Type B pancreatic cell (in vitro differentiated cells): ENCODE results near the gene INPP5A. TPM values are rescaled to one million over a fixed set of nuclear protein-coding genes. Genes with fewer than 3 reads are reported as not detected.
"Not testable (repeated sequence)": the region's sequence is repeated elsewhere in the genome, so short reads cannot be mapped to it uniquely, and the experiment has no call there.

ENCODE experiments used
- DNase-seq: peaks from one replicate; pipeline ENCODE4 v3.0.0; 2021; ENCODE audit warnings: mixed read lengths; ENCODE audit not compliant: unreplicated experiment; ENCODE audit errors: extremely low spot score
- H3K27ac Mint-ChIP-seq: 2 replicates; pipeline ENCODE4 v1.8.0; 2021; ENCODE audit warnings: mild to moderate bottlenecking, mixed read lengths
- H3K27me3 Mint-ChIP-seq: 2 replicates; pipeline ENCODE4 v1.8.0; 2021; ENCODE audit warnings: mixed read lengths
- H3K36me3 Mint-ChIP-seq: 2 replicates; pipeline ENCODE4 v1.8.0; 2021; ENCODE audit warnings: mixed read lengths
- H3K4me1 Mint-ChIP-seq: one replicate; pipeline ENCODE4 v1.8.0; 2021; ENCODE audit warnings: mixed read lengths; ENCODE audit not compliant: unreplicated experiment
- H3K4me3 Mint-ChIP-seq: 2 replicates; pipeline ENCODE4 v1.8.0; 2021; ENCODE audit warnings: mild to moderate bottlenecking, mixed read lengths
- H3K9me3 Mint-ChIP-seq: 2 replicates; pipeline ENCODE4 v1.8.0; 2021; ENCODE audit warnings: mixed read lengths
- total RNA-seq: library from RNA; stranded (reverse); gene quantifications from 2 replicates; pipeline ENCODE4 v1.2.1, GENCODE V29; 2021; ENCODE audit warnings: low replicate concordance
- TF ChIP-seq, protein P1 (sequence below): fragments of 200-600 bp; sonication (generic); conservative IDR thresholded peaks from 2 replicates; pipeline ENCODE4 v1.5.0; 2021; ENCODE audit warnings: antibody characterized with exemption, mild to moderate bottlenecking

The INPP5A gene
- total RNA-seq, 1 donor from 2014 or later = 26.6 TPM

DNA sequence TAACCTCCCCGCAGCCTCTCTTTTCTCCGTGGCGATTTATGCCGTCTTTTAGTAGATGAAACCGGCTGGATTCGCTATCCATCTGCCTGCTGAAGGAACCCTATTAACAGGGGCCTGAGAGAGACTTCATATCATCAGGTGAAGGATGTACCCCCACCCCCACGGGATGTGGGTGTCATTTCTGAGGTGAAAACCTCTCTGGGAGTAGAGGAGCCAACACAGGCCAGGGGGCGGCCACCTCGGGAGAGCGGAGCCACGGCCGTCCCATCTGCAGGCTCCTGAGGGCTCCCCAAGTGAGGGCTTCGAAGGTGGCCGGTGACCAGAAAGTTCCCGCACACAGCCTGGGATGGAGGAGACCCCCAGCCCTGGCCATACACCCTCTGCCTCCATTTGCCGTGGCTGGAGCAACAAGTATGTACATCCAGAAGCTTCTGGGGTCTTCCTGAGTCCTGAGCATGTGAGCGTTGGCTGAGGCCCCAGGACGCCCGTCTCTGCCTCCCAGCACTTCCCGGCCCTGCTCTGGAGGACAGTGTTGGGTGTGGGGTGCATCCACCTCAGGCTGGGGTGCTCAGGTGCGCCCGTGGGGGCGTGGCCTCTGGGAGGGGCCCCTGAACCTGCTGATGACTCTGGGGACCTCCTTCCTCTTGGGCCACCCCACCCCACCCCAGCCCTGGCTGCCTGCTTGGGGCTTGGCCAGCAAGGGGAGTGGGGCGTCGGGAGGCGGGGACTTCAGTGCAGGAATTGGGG, 163.7 kb downstream of the INPP5A start:
- peaks cover 18% of the 10 kb centered on the region for H3K36me3 Mint-ChIP-seq
- H3K27me3 Mint-ChIP-seq = peaks cover 3% of the 10 kb centered on the region
- peak; percentile 63 for DNase-seq
- peaks cover 15% of the 10 kb centered on the region for H3K4me1 Mint-ChIP-seq
- peaks cover 7% of the 10 kb centered on the region for H3K9me3 Mint-ChIP-seq
- TF ChIP-seq, protein P1, sequence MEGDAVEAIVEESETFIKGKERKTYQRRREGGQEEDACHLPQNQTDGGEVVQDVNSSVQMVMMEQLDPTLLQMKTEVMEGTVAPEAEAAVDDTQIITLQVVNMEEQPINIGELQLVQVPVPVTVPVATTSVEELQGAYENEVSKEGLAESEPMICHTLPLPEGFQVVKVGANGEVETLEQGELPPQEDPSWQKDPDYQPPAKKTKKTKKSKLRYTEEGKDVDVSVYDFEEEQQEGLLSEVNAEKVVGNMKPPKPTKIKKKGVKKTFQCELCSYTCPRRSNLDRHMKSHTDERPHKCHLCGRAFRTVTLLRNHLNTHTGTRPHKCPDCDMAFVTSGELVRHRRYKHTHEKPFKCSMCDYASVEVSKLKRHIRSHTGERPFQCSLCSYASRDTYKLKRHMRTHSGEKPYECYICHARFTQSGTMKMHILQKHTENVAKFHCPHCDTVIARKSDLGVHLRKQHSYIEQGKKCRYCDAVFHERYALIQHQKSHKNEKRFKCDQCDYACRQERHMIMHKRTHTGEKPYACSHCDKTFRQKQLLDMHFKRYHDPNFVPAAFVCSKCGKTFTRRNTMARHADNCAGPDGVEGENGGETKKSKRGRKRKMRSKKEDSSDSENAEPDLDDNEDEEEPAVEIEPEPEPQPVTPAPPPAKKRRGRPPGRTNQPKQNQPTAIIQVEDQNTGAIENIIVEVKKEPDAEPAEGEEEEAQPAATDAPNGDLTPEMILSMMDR = no peak
- no peak overlapping the region for H3K27ac Mint-ChIP-seq
- peak overlapping the region; percentile 27 for H3K4me3 Mint-ChIP-seq

GRCh38 chr10:132701846-132702190, 164.2 kb downstream of the INPP5A start:
- peak; percentile 47 for DNase-seq
- Mint-ChIP-seq H3K9me3 (peaks cover 9% of the 10 kb centered on the region), H3K4me3 (no peak overlapping the region), H3K36me3 (peaks cover 19% of the 10 kb centered on the region), H3K27me3 (peaks cover 3% of the 10 kb centered on the region), H3K27ac (no peak overlapping the region), H3K4me1 (peaks cover 15% of the 10 kb centered on the region)
- TF ChIP-seq, protein P1 = no peak

- peak; percentile 66 for DNase-seq
- no peak overlapping the region for H3K4me3 Mint-ChIP-seq
- TF ChIP-seq, protein P1 = no peak
- no peak overlapping the region for H3K27ac Mint-ChIP-seq
- peaks cover 9% of the 10 kb centered on the region for H3K9me3 Mint-ChIP-seq
- H3K36me3 Mint-ChIP-seq = peaks cover 19% of the 10 kb centered on the region
- H3K27me3 Mint-ChIP-seq = peaks cover 3% of the 10 kb centered on the region
- peaks cover 14% of the 10 kb centered on the region for H3K4me1 Mint-ChIP-seq
These were observed 165.2 kb downstream of the INPP5A start for GRCh38 chr10:132702601-132703418.

GRCh38 chr10:132703419-132704007, 165.9 kb downstream of the INPP5A start:
- Mint-ChIP-seq H3K9me3 (peaks cover 9% of the 10 kb centered on the region), H3K27ac (no peak overlapping the region), H3K4me1 (peaks cover 11% of the 10 kb centered on the region), H3K36me3 (peaks cover 21% of the 10 kb centered on the region), H3K27me3 (peaks cover 1% of the 10 kb centered on the region), H3K4me3 (no peak overlapping the region)
- TF ChIP-seq, protein P1 = no peak
- peak; percentile 50 for DNase-seq

DNA sequence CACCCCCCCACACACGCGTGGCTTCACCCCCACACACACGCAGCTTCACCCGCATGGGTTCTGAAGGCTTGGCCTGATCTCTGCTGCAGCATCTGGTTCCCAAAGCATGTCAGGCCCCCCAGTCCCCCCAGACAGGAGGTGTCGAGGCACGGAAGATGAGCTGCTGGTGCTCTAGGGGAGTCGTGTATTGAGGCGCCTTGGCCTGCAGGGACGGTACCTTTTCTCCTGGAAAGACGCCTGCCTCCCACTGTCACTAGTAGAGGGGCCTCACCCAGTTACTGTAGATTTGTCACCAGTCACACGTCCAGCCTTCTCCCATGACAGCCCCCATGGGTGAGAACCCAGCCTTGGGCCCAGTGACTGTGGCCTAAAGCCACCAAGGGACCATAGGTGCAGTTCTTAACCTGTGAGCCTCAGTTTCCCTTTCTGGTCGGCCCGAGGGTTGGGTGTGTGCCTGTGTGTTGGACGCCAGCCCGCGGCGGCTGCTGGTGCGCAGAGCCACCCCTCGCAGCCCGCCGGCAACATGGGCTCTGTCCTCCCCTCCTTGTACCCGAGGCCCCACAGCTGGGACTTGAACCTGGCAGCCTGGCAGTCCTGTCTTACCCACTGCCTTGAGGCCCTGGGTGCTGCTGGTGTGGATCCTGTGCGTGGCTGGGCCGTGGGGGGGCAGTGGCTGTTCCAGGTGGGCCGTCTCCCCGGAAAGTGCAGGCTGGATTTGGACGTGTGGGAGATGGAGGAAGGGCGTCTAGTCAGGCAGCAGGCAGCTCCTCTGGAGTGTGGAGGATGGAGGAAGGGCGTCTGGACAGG, 166.6 kb downstream of the INPP5A start:
- Mint-ChIP-seq H3K27me3 (no peaks in the 10 kb centered on the region), H3K27ac (no peak overlapping the region)

DNA sequence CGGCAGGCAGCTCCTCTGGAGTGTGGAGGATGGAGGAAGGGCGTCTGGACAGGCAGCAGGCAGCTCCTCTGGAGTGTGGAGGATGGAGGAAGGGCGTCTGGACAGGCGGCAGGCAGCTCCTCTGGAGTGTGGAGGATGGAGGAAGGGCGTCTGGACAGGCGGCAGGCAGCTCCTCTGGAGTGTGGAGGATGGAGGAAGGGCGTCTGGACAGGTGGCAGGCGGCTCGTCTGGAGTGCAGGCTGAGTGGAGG, 167.2 kb downstream of the INPP5A start:
- H3K27ac Mint-ChIP-seq, DNase-seq, H3K4me3 Mint-ChIP-seq, H3K27me3 Mint-ChIP-seq, H3K9me3 Mint-ChIP-seq: not testable (repeated sequence)
- H3K4me1 Mint-ChIP-seq = peaks cover 14% of the 10 kb centered on the region
- peaks cover 19% of the 10 kb centered on the region for H3K36me3 Mint-ChIP-seq

More for the DNA sequence above, 166.6 kb downstream of the INPP5A start:
- H3K36me3 Mint-ChIP-seq = peaks cover 19% of the 10 kb centered on the region
- no peak overlapping the region for H3K4me3 Mint-ChIP-seq
- peaks cover 9% of the 10 kb centered on the region for H3K9me3 Mint-ChIP-seq
- TF ChIP-seq, protein P1 = no peak
- DNase-seq = peak; percentile 62
- H3K4me1 Mint-ChIP-seq = peaks cover 14% of the 10 kb centered on the region
